ENCODE data around the gene GASK1A. TPM values are rescaled to one million over a fixed set of nuclear protein-coding genes. Genes with fewer than 3 reads are reported as not detected.

The GASK1A gene
- total and polyA plus RNA-seq, 2 donors (not counting 3 experiments of a cell fraction or from before 2014, with no cell fraction given), result 0.04 TPM; not detected in 1

- ChIA-PET POLR2A (no interaction called here), CTCF (no interaction called here)
- Histone ChIP-seq H4K20me1 (replicated peaks; ENCODE audit: control insufficient read depth, extremely low read depth, insufficient read depth, low read length) (no peaks in the 10 kb centered on the region), H3K4me3 (replicated peaks in 1 of 3; ENCODE audit: insufficient read depth in 1 of 3, low read depth in 1 of 3, low read length in 3 of 3) (no peak overlapping the region), H3K9me1 (replicated peaks; ENCODE audit: control insufficient read depth, extremely low read depth, insufficient read depth, low read length) (no peaks in the 10 kb centered on the region), H2AFZ (ENCODE audit: low read depth, low read length) (no peak overlapping the region), H3K4me1 (ENCODE audit: control insufficient read depth, extremely low read depth, insufficient read depth, low read length) (no peaks in the 10 kb centered on the region), H3K9me3 (replicated peaks; ENCODE audit: control insufficient read depth, insufficient read depth, low read length) (no peaks in the 10 kb centered on the region), H3K36me3 (ENCODE audit: control insufficient read depth in 2 of 2, extremely low read depth in 1 of 2, insufficient read depth in 2 of 2, low read length in 2 of 2) (no peaks in the 10 kb centered on the region), H3K27me3 (ENCODE audit: control insufficient read depth in 2 of 2, insufficient read depth in 2 of 2, low read length in 2 of 2) (no peaks in the 10 kb centered on the region), H3K27ac (ENCODE audit: insufficient read depth, low read depth, low read length) (no peak overlapping the region), H3K79me2 (ENCODE audit: control insufficient read depth, insufficient read depth, low read length) (no peaks in the 10 kb centered on the region), H3K4me2 (ENCODE audit: insufficient read depth, low read length) (no peak overlapping the region), H3K9ac (replicated peaks; ENCODE audit: extremely low read depth, insufficient read depth, low read length) (no peak overlapping the region)
- FAIRE-seq (peak; percentile 26), DNase-seq (ENCODE audit: low read depth, low spot score) (no peak)
- no TSS peak for BruUV-seq (replicated peaks)
- dilution Hi-C loops (cut with MboI; ENCODE audit: extremely low pct_ligation_motif_present, low sequenced_read_pairs) (no loop called here), intact Hi-C loops (cut with micrococcal nuclease) (no loop called here)
- TF ChIP-seq JUN (IDR thresholded peaks at IDR 0.05; ENCODE audit: borderline replicate concordance, insufficient read depth, insufficient read length, low read depth), result no peak
- TF ChIP-seq MAX (IDR thresholded peaks at IDR 0.05; ENCODE audit: insufficient read depth, insufficient read length), result no peak
- no peak for TF ChIP-seq CTCF (IDR thresholded peaks at IDR 0.05; ENCODE audit: extremely low read depth in 1 of 2, insufficient read depth in 1 of 2, low read depth in 1 of 2, low read length in 2 of 2)
- no peak for TF ChIP-seq POLR2AphosphoS5 (IDR thresholded peaks at IDR 0.05; ENCODE audit: insufficient read depth, low read depth, low read length)
- no peak for TF ChIP-seq FOS (IDR thresholded peaks at IDR 0.05; ENCODE audit: borderline replicate concordance, insufficient read depth, low read length)
- TF ChIP-seq MYC (IDR thresholded peaks at IDR 0.05; ENCODE audit: low read depth, low read length), result no peak
- TF ChIP-seq GATA2 (IDR thresholded peaks at IDR 0.05; ENCODE audit: insufficient read depth, insufficient read length, low read depth, low read length), result no peak
- TF ChIP-seq POLR2A (IDR thresholded peaks at IDR 0.05; ENCODE audit: low read depth, low read length), result no peak
- TF ChIP-seq EZH2 (IDR thresholded peaks at IDR 0.05; ENCODE audit: borderline replicate concordance, low read depth, low read length, severe bottlenecking), result no peak
Measured at GRCh38 chr3:43038010-43038409, 58.9 kb downstream of the GASK1A start.

Data from endothelial cell of umbilical vein (primary cell).